Central memory CD8-positive, alpha-beta T cell (primary cell): ENCODE results near the gene B3GNT7.
A peak's percentile ranks its signal among the peaks of the same experiment; 100 is the strongest.

Source experiments
- ATAC-seq: fragments of 150-1000 bp; cut with Tn5 transposase; replicated peaks from 2 replicates; pipeline ENCODE4 v1.10.0; 2022; ENCODE audit warnings: mild to moderate bottlenecking, moderate FRiP score, moderate number of reproducible peaks; ENCODE audit not compliant: poor library complexity, severe bottlenecking; ENCODE audit errors: extremely low read depth
- DNase-seq, 2 donors: peaks; one replicate each; pipeline ENCODE4 v3.0.0; 2021; ENCODE audit warnings: low spot score in 2 of 2
- H3K27ac Mint-ChIP-seq: one replicate; pipeline ENCODE4 v1.8.0; 2022; ENCODE audit warnings: low read depth, mild to moderate bottlenecking, moderate library complexity, mixed read lengths
- H3K27me3 Mint-ChIP-seq: one replicate; pipeline ENCODE4 v1.8.0; 2022; ENCODE audit warnings: mixed read lengths
- H3K36me3 Mint-ChIP-seq: one replicate; pipeline ENCODE4 v1.8.0; 2022; ENCODE audit warnings: mild to moderate bottlenecking, moderate library complexity, mixed read lengths; ENCODE audit not compliant: insufficient read depth
- H3K4me1 Mint-ChIP-seq: one replicate; pipeline ENCODE4 v1.8.0; 2022; ENCODE audit warnings: mixed read lengths
- H3K4me3 Mint-ChIP-seq: one replicate; pipeline ENCODE4 v1.8.0; 2022; ENCODE audit warnings: mild to moderate bottlenecking, moderate library complexity, mixed read lengths
- H3K9me3 Mint-ChIP-seq: one replicate; pipeline ENCODE4 v1.8.0; 2022; ENCODE audit warnings: mixed read lengths

B3GNT7 gene

GRCh38 chr2:231433990-231434389 is 38.5 kb downstream of the B3GNT7 start:
- DNase-seq: no peak
- H3K36me3 Mint-ChIP-seq: peaks cover 1% of the 10 kb centered on the region
- peaks cover 19% of the 10 kb centered on the region for H3K9me3 Mint-ChIP-seq
- no peak overlapping the region for H3K4me3 Mint-ChIP-seq
- H3K4me1 Mint-ChIP-seq: no peaks in the 10 kb centered on the region
- H3K27me3 Mint-ChIP-seq: peaks cover 12% of the 10 kb centered on the region
- no peak for ATAC-seq
- no peak overlapping the region for H3K27ac Mint-ChIP-seq

DNA sequence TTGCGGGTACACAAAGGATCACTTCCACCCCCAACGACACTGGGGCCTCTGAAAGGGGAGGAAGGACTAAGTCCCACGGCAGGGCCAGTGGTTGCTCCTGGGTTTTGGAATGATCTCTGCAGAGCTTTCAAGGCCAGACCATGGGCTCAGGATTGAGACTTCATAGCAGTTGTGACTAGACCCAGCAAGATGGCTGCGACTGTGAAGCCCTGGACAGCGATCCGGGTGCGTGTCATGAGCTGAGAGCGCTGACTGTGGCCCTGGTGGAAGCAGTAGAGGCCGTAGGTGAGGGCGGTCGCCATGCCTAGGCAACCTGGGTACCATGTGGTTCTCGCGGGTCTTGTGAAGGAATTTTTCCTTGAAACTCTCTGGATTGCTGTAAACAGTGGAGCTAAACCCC is 41.4 kb downstream of the B3GNT7 start:
- no peak for DNase-seq
- Mint-ChIP-seq H3K4me3 (no peak overlapping the region), H3K27ac (no peak overlapping the region), H3K36me3 (no peaks in the 10 kb centered on the region), H3K4me1 (no peaks in the 10 kb centered on the region), H3K9me3 (peaks cover 2% of the 10 kb centered on the region), H3K27me3 (peaks cover 4% of the 10 kb centered on the region)
- ATAC-seq: no peak

- no peak overlapping the region for H3K4me3 Mint-ChIP-seq
- H3K27ac Mint-ChIP-seq: no peak overlapping the region
Observed at GRCh38 chr2:231449503-231450054, 54.1 kb downstream of the B3GNT7 start.

DNA sequence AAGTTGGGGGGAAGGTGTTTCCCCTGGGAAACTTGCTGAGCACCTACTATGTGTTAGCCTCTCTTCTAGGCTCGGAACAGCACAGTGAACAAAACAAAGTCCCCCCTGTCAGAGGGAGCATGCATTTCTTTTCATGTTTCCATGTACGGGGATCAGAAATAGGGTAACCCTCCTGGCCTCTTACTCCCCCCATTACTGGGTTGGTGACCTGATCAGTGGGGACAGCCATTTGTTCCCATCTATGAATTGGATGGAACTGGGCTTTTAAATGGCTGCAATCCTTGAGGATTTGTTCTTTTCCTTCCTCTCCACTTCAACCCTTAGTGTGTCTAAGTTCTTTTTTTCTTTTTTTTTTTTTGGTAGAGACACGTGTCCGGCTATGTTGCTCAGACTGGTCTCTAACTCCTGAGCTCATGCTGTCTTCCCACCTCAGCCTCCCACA is 55.1 kb downstream of the B3GNT7 start:
- Mint-ChIP-seq H3K27ac (peak overlapping the region; percentile 44), H3K27me3 (no peaks in the 10 kb centered on the region), H3K4me3 (no peak overlapping the region), H3K4me1 (peaks cover 15% of the 10 kb centered on the region), H3K36me3 (peaks cover 37% of the 10 kb centered on the region), H3K9me3 (no peaks in the 10 kb centered on the region)
- DNase-seq (no peak), ATAC-seq (no peak)

More at GRCh38 chr2:231449503-231450054, 54.1 kb downstream of the B3GNT7 start:
- H3K9me3 Mint-ChIP-seq: no peaks in the 10 kb centered on the region
- H3K27me3 Mint-ChIP-seq: no peaks in the 10 kb centered on the region
- peaks cover 7% of the 10 kb centered on the region for H3K4me1 Mint-ChIP-seq
- ATAC-seq (no peak), DNase-seq (no peak)
- H3K36me3 Mint-ChIP-seq: peaks cover 27% of the 10 kb centered on the region
